Testis (tissue), 2 donors: ENCODE results near the gene MS4A6E.

Experiments
- POLR2A ChIP-seq: fragments of 450-650 bp; IDR thresholded peaks from one replicate; pipeline ENCODE4 v1.6.1; 2017; ENCODE audit warnings: antibody characterized with exemption, mild to moderate bottlenecking, moderate library complexity
- TF ChIP-seq, protein P1 (sequence below), 3 experiments: fragments of 450-650 bp in 2 of 3; fragments of 200-600 bp in 1 of 3; sonication (generic) in 1 of 3; IDR thresholded peaks; one replicate each; pipeline ENCODE4 v1.5.1; 2016 to 2019; ENCODE audit warnings: antibody characterized with exemption in 3 of 3, mild to moderate bottlenecking in 2 of 3, moderate library complexity in 1 of 3

DNA sequence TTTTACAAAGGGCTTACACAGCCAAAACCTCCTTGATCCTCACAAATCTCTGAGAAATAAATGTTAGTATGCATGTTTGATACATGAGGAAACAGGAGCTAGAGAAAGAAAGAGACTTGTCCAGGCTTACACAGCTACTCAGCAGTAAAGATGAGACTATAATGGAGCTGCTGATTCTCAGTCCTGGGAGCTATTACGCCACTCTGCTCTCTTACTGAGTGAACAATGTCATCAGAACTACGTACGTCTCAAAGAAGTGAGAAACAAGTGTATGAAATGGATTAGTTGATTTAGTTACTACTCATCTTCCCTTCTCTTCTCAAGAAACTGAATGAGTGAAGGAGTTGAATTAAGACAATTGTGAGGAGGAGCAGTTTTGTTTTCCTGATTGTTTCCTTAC, 12.3 kb downstream of the MS4A6E start:
- TF ChIP-seq, protein P1, sequence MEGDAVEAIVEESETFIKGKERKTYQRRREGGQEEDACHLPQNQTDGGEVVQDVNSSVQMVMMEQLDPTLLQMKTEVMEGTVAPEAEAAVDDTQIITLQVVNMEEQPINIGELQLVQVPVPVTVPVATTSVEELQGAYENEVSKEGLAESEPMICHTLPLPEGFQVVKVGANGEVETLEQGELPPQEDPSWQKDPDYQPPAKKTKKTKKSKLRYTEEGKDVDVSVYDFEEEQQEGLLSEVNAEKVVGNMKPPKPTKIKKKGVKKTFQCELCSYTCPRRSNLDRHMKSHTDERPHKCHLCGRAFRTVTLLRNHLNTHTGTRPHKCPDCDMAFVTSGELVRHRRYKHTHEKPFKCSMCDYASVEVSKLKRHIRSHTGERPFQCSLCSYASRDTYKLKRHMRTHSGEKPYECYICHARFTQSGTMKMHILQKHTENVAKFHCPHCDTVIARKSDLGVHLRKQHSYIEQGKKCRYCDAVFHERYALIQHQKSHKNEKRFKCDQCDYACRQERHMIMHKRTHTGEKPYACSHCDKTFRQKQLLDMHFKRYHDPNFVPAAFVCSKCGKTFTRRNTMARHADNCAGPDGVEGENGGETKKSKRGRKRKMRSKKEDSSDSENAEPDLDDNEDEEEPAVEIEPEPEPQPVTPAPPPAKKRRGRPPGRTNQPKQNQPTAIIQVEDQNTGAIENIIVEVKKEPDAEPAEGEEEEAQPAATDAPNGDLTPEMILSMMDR (IDR thresholded peaks at IDR 0.05): no peak
- no peak for TF ChIP-seq POLR2A
